HL-60 (cell line): ENCODE results near the gene EHBP1.

Source experiments
- DNase-seq, 2 experiments: peaks; one replicate each; pipeline ENCODE4 v3.0.0-alpha.2; 2010 to 2020; ENCODE audit warnings: low read depth in 1 of 2, low spot score in 1 of 2
- H3K27ac ChIP-seq: fragments of 250-450 bp; sonication (Bioruptor Pico); replicated peaks from 2 replicates; pipeline ENCODE4 v1.5.1; 2020; ENCODE audit warnings: mild to moderate bottlenecking, moderate library complexity
- H3K27me3 ChIP-seq: fragments of 250-450 bp; sonication (Bioruptor Pico); 2 replicates; pipeline ENCODE4 v1.5.1; 2021; ENCODE audit warnings: mild to moderate bottlenecking, moderate library complexity; ENCODE audit not compliant: insufficient read depth, poor library complexity, severe bottlenecking
- H3K4me3 ChIP-seq: replicated peaks from 2 replicates; pipeline ENCODE4 v1.5.1; 2011; ENCODE audit warnings: mild to moderate bottlenecking, control low read depth, low read length; ENCODE audit not compliant: insufficient read depth
- CTCF ChIP-seq: IDR thresholded peaks from one replicate; pipeline ENCODE4 v1.5.1; 2011; ENCODE audit warnings: low read length, control low read depth, inconsistent platforms; ENCODE audit not compliant: insufficient read depth
- GABPA ChIP-seq: IDR thresholded peaks from 2 replicates; pipeline ENCODE4 v1.6.1; 2012; ENCODE audit warnings: low read depth
- POLR2AphosphoS5 ChIP-seq: IDR thresholded peaks from 2 replicates; pipeline ENCODE4 v1.6.1; 2012; ENCODE audit warnings: low read depth
- REST ChIP-seq: IDR thresholded peaks from 2 replicates; pipeline ENCODE4 v1.6.1; 2012; ENCODE audit warnings: low read depth; ENCODE audit not compliant: insufficient replicate concordance
- SPI1 ChIP-seq: IDR thresholded peaks from 2 replicates; pipeline ENCODE4 v1.6.1; 2012; ENCODE audit warnings: low read depth, mild to moderate bottlenecking, borderline replicate concordance

EHBP1 gene

GRCh38 chr2:62741954-62742722 is 36.6 kb downstream of the EHBP1 start:
- DNase-seq = no peak
- Histone ChIP-seq H3K4me3 (no peak overlapping the region), H3K27ac (no peak overlapping the region), H3K27me3 (no peaks in the 10 kb centered on the region)
- TF ChIP-seq SPI1 (no peak), GABPA (no peak)

- no peaks in the 10 kb centered on the region for H3K27me3 ChIP-seq
- no peak for DNase-seq
- TF ChIP-seq POLR2AphosphoS5 = no peak
- TF ChIP-seq GABPA = no peak
- no peak for TF ChIP-seq CTCF
- no peak for TF ChIP-seq SPI1
- TF ChIP-seq REST = no peak
- H3K27ac ChIP-seq = no peak overlapping the region
- H3K4me3 ChIP-seq = no peak overlapping the region
Measured at GRCh38 chr2:62743506-62743905, 38.0 kb downstream of the EHBP1 start.

GRCh38 chr2:62744603-62745002 is 39.1 kb downstream of the EHBP1 start:
- Histone ChIP-seq H3K4me3 (no peak overlapping the region), H3K27me3 (no peaks in the 10 kb centered on the region), H3K27ac (no peak overlapping the region)
- DNase-seq = no peak
- TF ChIP-seq GABPA = no peak
- no peak for TF ChIP-seq CTCF
- TF ChIP-seq POLR2AphosphoS5 = no peak
- TF ChIP-seq SPI1 = no peak

- Histone ChIP-seq H3K27ac (no peak overlapping the region), H3K4me3 (no peak overlapping the region), H3K27me3 (no peaks in the 10 kb centered on the region)
- no peak for TF ChIP-seq REST
- no peak for DNase-seq
Measured at GRCh38 chr2:62745891-62746481, 40.5 kb downstream of the EHBP1 start.

- DNase-seq = no peak
- no peak for TF ChIP-seq POLR2AphosphoS5
- TF ChIP-seq CTCF = no peak
- no peak for TF ChIP-seq SPI1
- TF ChIP-seq REST = no peak
- no peak for TF ChIP-seq GABPA
- H3K27ac ChIP-seq = no peak overlapping the region
- no peaks in the 10 kb centered on the region for H3K27me3 ChIP-seq
- no peak overlapping the region for H3K4me3 ChIP-seq
Measured at GRCh38 chr2:62747169-62747568, 41.7 kb downstream of the EHBP1 start.
